PC-3 (cell line): ENCODE measurements around the gene SFT2D1. TPM values are rescaled to one million over a fixed set of nuclear protein-coding genes. Genes with fewer than 3 reads are reported as not detected.
A peak's percentile ranks its signal among the peaks of the same experiment; 100 is the strongest.
"Not testable (repeated sequence)": the region's sequence is repeated elsewhere in the genome, so short reads cannot be mapped to it uniquely, and the experiment has no call there.

Experiments
- ATAC-seq: fragments of 200-7000 bp; cut with Tn5 transposase; 2 replicates; pipeline ENCODE4 v1.9.1; 2020; ENCODE audit warnings: mild to moderate bottlenecking, moderate library complexity
- BruUV-seq: library from RNA; stranded (reverse); fragments of 400-500 nt; replicated peaks from 2 replicates; lab custom pipeline; 2021; lab: Mats Ljungman, UMichigan
- CTCF ChIA-PET: fragments of 300-600 bp; sonication (Branson Sonifier 250); formaldehyde crosslinking; loops from one replicate; lab custom pipeline; 2022; ENCODE audit warnings: antibody characterized with exemption; lab: Charles Lee
- POLR2A ChIA-PET: fragments of 300-600 bp; sonication (Branson Sonifier 250); formaldehyde crosslinking; loops from one replicate; lab custom pipeline; 2022; ENCODE audit warnings: antibody characterized with exemption; ENCODE audit not compliant: unreplicated experiment; lab: Charles Lee
- DNase-seq: peaks from one replicate; pipeline ENCODE4 v3.0.0-alpha.2; 2015
- H2AFZ ChIP-seq: fragments of 300-600 bp; sonication (generic); 2 replicates; pipeline ENCODE4 v1.6.0; 2016; ENCODE audit warnings: antibody characterized with exemption, low read length
- H3F3A ChIP-seq: fragments of 300-600 bp; sonication (generic); one replicate; pipeline ENCODE4 v1.6.0; 2017; ENCODE audit warnings: antibody characterized with exemption, low read length, control low read depth, mild to moderate bottlenecking; ENCODE audit not compliant: unreplicated experiment
- H3K27ac ChIP-seq: fragments of 300-600 bp; sonication (generic); 2 replicates; pipeline ENCODE4 v1.5.1; 2016; ENCODE audit warnings: mild to moderate bottlenecking, low read length
- H3K27me3 ChIP-seq: fragments of 300-600 bp; sonication (generic); 2 replicates; pipeline ENCODE4 v1.6.1; 2016; ENCODE audit warnings: low read length, mixed read lengths
- H3K36me3 ChIP-seq: fragments of 300-600 bp; sonication (generic); 2 replicates; pipeline ENCODE4 v1.6.1; 2016; ENCODE audit warnings: low read depth, mixed run types, low read length, mixed read lengths
- H3K4me1 ChIP-seq: fragments of 300-600 bp; sonication (generic); 2 replicates; pipeline ENCODE4 v1.5.1; 2016; ENCODE audit warnings: low read length; ENCODE audit not compliant: insufficient read depth
- H3K4me2 ChIP-seq: fragments of 300-600 bp; sonication (generic); 2 replicates; pipeline ENCODE4 v1.6.0; 2016; ENCODE audit warnings: low read length
- H3K4me3 ChIP-seq: fragments of 300-600 bp; sonication (generic); 2 replicates; pipeline ENCODE4 v1.5.1; 2016; ENCODE audit warnings: mild to moderate bottlenecking, low read length, mixed read lengths
- H3K79me2 ChIP-seq: fragments of 300-600 bp; sonication (generic); 2 replicates; pipeline ENCODE4 v1.6.1; 2017; ENCODE audit warnings: low read length, mixed read lengths
- H3K9ac ChIP-seq: fragments of 300-600 bp; sonication (generic); 2 replicates; pipeline ENCODE4 v1.6.0; 2016; ENCODE audit warnings: mild to moderate bottlenecking, low read length
- H3K9me2 ChIP-seq: fragments of 300-600 bp; sonication (generic); replicated peaks from 2 replicates; pipeline ENCODE4 v1.6.1; 2016; ENCODE audit warnings: mixed run types, low read length, mixed read lengths
- H3K9me3 ChIP-seq: fragments of 300-600 bp; sonication (generic); 2 replicates; pipeline ENCODE4 v1.6.1; 2016; ENCODE audit warnings: low read length, mixed read lengths
- H4K20me1 ChIP-seq: fragments of 300-600 bp; sonication (generic); 2 replicates; pipeline ENCODE4 v1.6.1; 2016; ENCODE audit warnings: low read length, mixed read lengths
- CTCF ChIP-seq: fragments of 300-600 bp; sonication (generic); conservative IDR thresholded peaks from 2 replicates; pipeline ENCODE4 v1.5.1; 2017; ENCODE audit warnings: antibody characterized with exemption, low read depth, mild to moderate bottlenecking, low read length
- EZH2 ChIP-seq: fragments of 300-600 bp; sonication (generic); IDR thresholded peaks from one replicate; pipeline ENCODE4 v1.6.1; 2017; ENCODE audit warnings: antibody characterized with exemption, mild to moderate bottlenecking, low read length; ENCODE audit not compliant: unreplicated experiment
- EZH2phosphoT487 ChIP-seq: fragments of 300-600 bp; sonication (generic); IDR thresholded peaks from 2 replicates; pipeline ENCODE4 v1.6.1; 2018; ENCODE audit warnings: mild to moderate bottlenecking, antibody characterized with exemption, low read length, borderline replicate concordance
- intact Hi-C: fragments of 100-400 bp; cut with micrococcal nuclease; formaldehyde crosslinking; loops from 2 replicates; pipeline ENCODE4 v1.9.0; 2023
- total RNA-seq: library from RNA; depleted of rRNA; stranded (reverse); fragments of >200 nt; gene quantifications from 2 replicates; pipeline ENCODE4 v1.2.3, GENCODE V29; 2014

The SFT2D1 gene
- total RNA-seq, 1 experiment from 2014 or later, result 28.0 TPM

- BruUV-seq, result no TSS peak
- no peak for ATAC-seq
- Histone ChIP-seq H3K9me2 (no peaks in the 10 kb centered on the region), H2AFZ (no peak overlapping the region), H3K4me2 (no peak overlapping the region), H3K79me2 (no peaks in the 10 kb centered on the region), H3K27ac (no peak overlapping the region), H4K20me1 (no peaks in the 10 kb centered on the region), H3K9me3 (no peaks in the 10 kb centered on the region), H3K27me3 (no peaks in the 10 kb centered on the region), H3K4me1 (no peaks in the 10 kb centered on the region), H3F3A (no peaks in the 10 kb centered on the region), H3K9ac (no peak overlapping the region), H3K4me3 (no peak overlapping the region), H3K36me3 (no peaks in the 10 kb centered on the region)
- ChIA-PET POLR2A (no interaction called here), CTCF (no interaction called here)
- TF ChIP-seq EZH2phosphoT487 (no peak), EZH2 (no peak), CTCF (no peak)
- intact Hi-C loops, result no loop called here
- DNase-seq, result no peak
Measured at GRCh38 chr6:166364456-166364855, 22.1 kb upstream of the SFT2D1 start.

- H3K36me3 ChIP-seq, intact Hi-C loops, H4K20me1 ChIP-seq, H3K27me3 ChIP-seq, H3K27ac ChIP-seq, H3K9me2 ChIP-seq, POLR2A ChIA-PET, H2AFZ ChIP-seq, H3K4me1 ChIP-seq, DNase-seq, H3K4me2 ChIP-seq, H3K4me3 ChIP-seq, H3K9me3 ChIP-seq, H3F3A ChIP-seq, CTCF ChIA-PET, H3K9ac ChIP-seq, H3K79me2 ChIP-seq, ATAC-seq, BruUV-seq: not testable (repeated sequence)
Measured at GRCh38 chr6:166362427-166362826, 20.1 kb upstream of the SFT2D1 start.

- H3F3A ChIP-seq, result no peaks in the 10 kb centered on the region
- DNase-seq, result peak; percentile 8
- BruUV-seq, result no TSS peak
- no peak overlapping the region for H3K9ac ChIP-seq
- ChIA-PET POLR2A (no interaction called here), CTCF (no interaction called here)
- no peak overlapping the region for H3K27ac ChIP-seq
- H3K79me2 ChIP-seq, result no peaks in the 10 kb centered on the region
- intact Hi-C loops, result no loop called here
- TF ChIP-seq EZH2phosphoT487, result no peak
- TF ChIP-seq CTCF, result no peak
- no peak for TF ChIP-seq EZH2
- no peak overlapping the region for H3K4me2 ChIP-seq
- no peaks in the 10 kb centered on the region for H3K9me2 ChIP-seq
- no peak overlapping the region for H3K4me3 ChIP-seq
- no peaks in the 10 kb centered on the region for H3K27me3 ChIP-seq
- ATAC-seq, result no peak
- H2AFZ ChIP-seq, result no peak overlapping the region
- H3K9me3 ChIP-seq, result no peaks in the 10 kb centered on the region
- H3K4me1 ChIP-seq, result no peaks in the 10 kb centered on the region
- H3K36me3 ChIP-seq, result no peaks in the 10 kb centered on the region
- no peaks in the 10 kb centered on the region for H4K20me1 ChIP-seq
Measured at GRCh38 chr6:166361077-166361429, 18.7 kb upstream of the SFT2D1 start.
